NCI-H2227 treated with DMSO at 0.1 percent for 48 hours (cell line): ENCODE results near the gene MED9.

Experiments
- DNase-seq: peaks from one replicate; lab custom pipeline; 2025; lab: John Stamatoyannopoulos, UW

MED9 gene

DNA sequence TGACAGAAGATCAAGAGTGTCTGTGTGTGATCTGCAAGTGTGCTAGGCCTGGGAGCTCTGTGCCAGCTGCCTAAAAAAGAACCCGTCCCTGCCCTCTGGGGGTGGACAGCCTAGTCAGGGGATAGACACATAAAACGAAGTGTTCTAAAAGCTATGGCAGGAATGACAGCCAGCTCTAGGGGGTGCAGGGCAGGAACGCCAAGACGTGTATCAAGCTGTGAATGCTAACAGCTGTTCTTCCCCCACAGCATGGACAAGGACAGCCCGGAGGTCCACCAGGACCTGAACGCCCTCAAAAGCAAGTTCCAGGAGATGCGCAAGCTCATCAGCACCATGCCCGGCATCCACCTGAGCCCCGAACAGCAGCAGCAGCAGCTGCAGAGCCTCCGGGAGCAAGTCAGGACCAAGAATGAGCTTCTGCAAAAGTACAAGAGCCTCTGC, 14.3 kb downstream of the MED9 start:
- DNase-seq, result no peak

DNA sequence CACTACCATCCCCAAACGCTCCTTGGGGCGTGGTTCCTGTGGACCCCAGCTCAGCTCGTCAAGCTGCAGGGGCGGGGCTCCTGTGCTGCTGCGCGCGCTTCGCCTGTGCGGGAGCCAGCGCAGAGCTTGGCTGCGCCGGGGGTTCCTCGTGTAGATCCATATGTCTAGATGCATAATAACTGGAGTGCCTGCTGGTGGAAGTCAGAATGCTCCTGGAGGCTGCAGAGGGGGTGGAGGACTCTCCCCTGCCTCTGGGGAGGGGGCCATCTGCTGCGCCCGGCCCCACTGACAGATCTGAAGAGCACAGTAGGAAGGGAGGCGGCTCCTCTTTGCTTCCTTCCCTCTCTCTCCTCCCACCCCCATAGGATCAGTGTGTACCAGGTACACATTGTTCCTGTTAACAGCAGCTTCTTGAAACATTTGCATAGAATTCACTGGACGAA, 14.8 kb downstream of the MED9 start:
- no peak for DNase-seq

DNA sequence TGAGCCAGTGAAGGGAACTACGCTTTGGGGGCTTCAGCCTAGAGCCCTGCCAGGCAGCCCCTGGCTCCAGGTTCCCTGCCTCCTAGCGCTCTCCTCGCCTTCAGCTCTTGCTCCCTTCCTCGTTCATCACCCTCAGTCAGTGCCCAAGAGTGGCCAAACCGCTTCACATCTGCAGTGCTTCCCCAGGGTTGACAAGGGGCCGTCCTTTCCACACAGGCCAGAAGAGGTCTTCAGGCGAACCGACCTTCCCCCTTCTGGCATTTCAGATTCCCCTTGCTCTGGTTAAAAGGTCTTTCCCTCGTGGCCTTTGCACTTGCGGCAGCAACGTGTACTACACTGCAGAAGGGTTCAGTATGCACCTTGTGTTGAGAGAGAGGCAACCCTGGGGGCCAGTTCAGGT, 15.3 kb downstream of the MED9 start:
- DNase-seq, result no peak

DNA sequence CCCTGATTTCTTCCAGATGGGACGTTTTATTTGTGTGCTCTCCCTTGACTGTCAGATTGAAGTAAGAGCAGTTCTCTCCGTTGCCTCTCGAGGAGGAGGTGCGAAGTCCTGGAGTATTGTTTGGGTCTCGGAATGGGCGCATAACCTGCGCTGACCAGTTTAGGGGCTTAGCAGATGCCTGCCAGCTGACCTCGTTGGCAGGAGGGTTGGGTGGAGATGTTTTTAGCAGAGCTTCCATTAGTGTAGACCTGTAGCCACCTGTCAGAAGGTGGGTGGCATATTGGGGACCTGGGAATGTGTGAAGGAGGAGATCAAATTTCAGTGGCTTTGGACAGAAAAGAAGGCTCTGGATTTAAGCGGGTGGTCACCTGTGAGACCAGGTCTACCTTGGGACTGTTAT, 15.8 kb downstream of the MED9 start:
- no peak for DNase-seq

DNA sequence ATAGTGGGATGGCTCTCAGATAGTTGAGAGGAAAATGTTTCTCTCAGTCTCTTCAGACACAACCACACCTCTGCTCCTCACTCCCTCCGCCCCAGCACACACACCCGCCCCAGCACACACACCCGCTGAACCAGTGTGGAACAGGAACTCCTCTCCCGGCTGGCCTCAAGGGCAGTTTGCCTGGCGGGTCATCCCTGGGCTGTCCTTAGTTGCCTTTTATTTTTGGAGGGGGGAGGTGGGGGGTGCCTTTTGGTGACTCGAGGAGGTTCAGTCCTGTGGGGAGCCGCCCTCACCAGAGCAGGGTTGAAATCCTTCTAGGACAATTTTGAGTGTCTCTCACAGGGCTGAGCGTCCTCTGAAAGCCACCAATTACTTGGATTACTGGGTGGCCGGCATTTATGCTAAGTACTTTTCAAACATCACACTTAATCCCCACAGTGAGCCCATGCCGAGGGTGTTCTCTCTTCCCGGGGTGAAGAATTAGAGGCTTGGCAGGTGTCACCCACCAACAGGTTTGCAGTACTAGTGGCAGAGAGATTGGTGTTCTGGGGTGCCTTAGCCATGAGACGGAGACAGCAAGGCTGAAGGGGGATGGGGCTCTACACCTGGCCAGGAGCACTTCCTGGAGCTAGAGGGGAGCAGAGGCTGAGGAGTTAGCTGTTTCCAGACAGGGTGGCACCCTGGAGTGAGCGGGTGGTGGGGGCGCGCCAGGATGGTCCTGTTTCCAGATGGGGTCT, 16.6 kb downstream of the MED9 start:
- DNase-seq, result no peak

DNA sequence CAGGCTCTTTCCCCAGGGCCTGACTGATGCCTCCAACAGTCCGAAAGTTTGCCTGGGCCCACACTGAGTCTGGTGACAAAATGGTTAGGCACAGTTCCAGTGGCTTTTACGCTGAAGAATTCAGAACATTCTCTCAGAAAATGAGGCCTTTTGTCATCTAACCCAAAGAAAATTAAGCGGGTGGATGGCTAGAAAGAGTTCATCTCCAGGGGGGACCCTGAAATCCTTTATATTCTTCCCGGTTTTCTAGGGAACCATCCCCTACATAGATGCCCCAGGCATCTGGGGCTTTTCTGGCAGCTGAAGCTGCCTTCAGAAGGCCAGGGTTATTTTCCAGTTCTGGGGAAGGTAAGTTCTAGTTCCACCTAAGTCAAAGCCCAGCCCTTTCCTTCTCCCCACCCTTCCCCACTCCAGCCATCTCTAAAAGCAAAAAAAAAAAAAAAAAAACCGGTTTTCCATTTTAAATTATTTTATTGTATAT, 17.2 kb downstream of the MED9 start:
- no peak for DNase-seq

DNA sequence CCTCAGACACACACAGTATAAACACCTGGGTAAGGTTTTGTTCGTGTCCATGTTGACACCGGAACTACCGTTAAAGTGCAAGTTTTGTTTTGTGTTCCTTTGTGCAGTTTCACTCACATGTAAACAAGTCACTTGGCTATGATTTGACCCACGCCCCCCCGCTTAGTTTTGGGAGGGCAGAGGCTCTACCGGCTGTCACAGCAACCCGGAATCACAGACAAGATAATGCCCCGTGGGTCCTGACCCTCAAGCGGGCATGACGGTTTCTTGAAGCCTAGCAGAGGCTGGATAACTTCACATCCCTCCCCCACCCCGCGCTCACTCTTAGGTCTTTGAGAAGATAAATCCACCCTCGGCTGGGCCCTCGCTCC, 17.7 kb downstream of the MED9 start:
- no peak for DNase-seq

DNA sequence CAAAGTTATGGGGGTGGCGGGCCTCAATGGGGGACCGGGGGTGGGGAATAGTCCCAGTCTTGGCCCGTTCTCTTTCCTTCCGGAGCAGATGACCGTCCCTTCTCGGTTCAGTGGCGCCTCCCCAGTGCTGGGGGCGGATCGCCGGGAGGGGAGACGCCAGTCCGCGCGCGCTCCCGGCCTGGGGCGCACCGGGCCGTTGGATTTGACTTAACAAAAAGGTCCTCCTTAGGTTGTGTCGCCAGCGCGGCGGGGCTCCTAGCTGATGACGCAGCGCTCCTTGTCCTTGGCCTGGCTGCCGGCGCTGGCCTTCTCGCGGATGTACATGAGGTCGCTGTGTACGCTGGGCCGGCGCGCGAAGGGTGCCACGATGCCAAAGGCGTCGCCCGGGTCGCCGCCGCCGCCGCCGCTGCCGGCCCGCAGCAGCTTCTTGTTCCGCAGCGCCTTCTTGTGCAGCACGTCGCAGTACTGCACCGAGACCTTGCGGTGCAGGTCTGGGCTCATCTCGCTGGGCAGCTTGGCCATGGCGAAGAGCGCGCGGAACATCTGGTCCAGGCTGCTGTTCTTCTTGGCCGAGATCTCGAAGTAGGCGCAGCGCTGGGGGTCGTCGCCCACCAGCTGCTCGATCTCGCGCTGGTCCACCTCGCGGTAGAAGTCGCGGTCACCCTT, 18.2 kb downstream of the MED9 start:
- no peak for DNase-seq

DNA sequence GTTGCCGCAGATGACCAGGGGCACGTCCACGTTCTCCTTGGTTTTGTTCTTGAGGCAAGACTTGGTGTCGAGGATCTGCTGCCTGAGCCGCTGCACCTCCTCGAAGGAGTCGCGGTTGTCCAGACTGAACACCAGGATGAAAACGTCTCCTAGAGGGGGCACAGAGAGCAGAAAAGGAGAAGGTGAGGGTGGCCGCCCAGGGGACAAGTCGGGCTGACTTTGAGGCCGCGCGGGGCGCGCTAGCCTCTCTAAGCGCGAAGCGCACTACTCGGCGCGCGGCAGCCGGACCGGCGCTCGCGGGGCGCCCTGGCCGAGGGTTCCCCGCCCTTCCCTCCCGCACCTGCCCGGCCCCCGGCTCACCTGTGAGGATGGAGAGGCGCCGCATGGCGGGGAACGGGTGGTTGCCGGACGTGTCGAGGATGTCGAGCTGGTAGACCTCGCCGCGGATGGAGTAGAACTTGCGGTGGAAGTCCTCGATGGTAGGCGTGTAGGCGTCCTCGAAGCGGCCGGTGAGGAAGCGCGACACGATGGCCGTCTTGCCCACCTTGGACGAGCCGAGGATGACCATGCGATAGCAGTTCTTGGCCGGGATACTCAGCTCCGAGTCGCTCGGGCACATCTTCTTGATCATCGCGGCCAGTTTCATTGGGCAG, 18.9 kb downstream of the MED9 start:
- no peak for DNase-seq

DNA sequence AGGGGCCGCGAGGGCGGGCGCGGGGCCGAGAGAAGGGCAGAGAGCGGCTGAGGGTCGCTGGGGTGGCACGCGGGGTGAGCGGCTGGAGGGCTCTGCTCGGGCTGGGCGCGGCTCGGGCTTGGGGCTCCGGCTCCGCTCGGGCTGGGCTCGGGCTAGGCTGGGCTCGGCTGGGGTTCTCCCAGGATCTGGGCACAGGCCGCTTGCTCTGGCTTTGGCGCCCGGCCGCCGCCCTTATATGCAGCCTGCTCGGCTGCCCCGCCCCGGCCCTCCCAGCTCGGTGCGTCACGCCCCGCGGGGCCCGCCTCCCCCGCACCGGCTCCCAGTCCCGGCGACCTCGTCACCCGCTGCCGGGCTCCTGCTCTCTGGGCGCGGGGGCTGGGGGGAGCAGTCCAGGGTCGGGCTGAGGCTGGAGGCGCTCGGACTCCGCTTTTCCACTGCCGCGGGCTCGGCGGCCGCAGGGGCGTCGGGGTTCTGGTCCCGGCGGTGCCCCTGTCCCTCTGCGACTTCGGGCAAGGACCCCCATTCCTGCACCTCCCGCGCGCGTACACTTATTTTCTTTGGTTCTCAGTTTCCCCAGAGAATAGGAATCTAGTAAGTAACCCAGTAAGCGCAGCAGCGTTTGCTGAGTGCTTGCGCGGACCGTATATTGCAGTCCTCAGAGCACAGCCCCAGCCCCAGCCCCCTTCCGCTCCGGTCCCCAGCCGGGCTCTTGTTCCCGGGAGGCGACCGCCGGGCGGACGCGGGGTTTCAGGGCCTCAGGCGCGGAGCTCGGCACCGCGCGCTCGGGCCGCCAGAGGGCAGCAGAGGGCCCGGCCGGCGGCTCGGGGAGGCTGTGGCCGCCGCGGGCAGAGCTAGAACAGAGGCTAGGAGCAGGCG, 19.6 kb downstream of the MED9 start, which contains the start of gene RASD1:
RASD1 (minus strand) TSS at position 207 of the 876 bp plus-strand sequence. CDS start 214 bp downstream, outside the sequence.
- DNase-seq, result peak; percentile 21

DNA sequence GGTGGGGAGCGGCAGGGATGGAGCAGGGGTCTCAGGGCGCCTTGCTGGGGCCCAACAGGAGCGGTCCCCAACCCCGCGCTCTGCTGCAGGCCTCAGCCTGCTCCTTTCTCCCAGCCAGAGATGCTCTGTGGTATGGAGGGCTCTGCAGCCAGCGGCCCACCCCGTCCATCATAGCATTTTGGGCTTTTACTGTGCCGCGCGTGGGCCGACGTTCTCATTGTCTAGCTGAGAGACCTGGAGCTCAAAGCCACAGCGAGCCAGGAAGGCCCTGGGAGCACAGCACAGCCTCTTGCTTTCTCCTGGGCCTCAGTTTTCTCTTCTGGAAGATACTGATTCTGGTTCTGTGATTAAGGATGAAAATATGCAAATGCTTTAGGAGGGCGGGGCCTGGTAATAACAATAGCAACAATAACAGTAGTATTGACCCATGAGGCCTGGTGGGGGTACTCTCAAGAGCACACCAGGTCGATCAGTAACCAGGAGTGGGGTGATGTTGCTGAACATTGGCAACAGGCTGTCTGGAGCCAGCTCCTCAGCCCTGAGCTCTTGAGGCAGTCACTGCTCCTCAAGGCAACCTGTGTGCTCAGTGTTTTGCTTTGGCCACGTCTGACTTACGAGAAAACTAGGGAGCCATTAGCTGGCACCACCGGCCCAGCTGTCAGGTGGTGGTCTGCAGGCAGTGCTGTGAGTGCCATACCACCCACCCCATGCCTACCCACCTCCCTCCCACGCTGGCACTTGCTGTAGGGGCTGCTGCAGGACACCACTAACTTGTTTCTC, 20.5 kb downstream of the MED9 start:
- DNase-seq, result no peak

DNA sequence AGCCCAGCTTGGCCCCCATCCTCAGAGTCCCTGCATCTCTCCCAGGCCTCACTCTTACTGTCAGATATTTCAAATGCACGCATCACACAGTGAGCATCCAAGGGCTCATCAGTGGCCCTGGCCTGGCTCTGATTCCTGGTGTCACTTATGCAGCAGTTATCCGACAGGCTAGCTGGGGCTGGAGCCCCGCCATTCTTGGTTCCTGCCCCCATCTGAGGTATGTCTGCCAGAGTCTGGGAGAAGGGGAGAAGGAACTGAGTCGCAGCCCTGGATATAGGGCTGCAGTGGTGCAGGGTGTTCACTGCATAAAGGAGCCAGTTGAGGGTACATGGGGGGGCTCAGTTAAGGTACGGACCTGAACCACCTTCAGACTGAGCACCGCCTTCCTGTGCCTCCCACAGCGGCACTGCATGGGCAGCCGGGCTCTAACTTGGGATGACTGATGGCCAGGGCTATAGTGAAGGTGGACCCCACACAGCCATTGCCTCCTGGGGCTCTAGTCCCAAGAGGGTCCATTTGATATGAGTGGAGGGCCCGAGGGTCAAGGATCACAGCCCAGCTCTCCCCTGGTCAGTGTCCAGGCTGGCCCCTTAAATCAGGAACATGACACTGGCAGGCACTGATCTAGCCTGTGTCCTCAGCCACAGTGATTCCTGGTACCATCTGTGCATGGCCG, 21.2 kb downstream of the MED9 start:
- DNase-seq, result no peak

DNA sequence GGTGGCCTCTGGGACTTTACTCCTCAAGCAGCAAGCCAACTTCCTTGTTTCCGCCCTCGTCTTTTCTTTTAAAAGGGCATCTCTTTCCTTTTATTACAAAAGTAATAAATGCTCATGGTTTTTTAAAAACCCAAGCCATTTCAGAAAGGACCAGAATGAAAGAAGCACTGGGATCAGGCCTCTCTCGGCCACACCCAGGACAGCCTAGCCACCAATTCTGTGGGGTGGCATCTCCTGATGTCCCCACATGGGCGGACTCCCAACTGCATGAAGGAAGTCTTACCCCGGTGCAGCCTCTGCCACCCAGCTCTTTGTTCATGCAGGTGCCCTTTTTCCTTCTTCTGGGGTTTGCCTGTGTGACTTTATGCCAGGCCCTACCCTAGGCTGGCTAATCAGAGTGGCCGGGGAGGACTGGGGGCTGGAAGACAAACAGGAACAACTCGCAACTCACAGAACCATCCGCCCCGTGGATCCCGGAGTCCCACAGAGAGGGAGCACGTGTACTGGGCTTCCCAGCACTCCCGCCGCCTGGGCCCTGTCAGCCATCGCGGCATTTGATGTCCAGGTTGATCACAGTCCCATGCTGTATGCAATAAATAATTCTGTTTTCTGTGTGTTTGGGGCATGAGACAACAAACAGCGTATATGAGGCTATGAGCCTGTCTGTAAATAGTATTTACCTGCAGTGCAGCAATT, 22.0 kb downstream of the MED9 start:
- no peak for DNase-seq

DNA sequence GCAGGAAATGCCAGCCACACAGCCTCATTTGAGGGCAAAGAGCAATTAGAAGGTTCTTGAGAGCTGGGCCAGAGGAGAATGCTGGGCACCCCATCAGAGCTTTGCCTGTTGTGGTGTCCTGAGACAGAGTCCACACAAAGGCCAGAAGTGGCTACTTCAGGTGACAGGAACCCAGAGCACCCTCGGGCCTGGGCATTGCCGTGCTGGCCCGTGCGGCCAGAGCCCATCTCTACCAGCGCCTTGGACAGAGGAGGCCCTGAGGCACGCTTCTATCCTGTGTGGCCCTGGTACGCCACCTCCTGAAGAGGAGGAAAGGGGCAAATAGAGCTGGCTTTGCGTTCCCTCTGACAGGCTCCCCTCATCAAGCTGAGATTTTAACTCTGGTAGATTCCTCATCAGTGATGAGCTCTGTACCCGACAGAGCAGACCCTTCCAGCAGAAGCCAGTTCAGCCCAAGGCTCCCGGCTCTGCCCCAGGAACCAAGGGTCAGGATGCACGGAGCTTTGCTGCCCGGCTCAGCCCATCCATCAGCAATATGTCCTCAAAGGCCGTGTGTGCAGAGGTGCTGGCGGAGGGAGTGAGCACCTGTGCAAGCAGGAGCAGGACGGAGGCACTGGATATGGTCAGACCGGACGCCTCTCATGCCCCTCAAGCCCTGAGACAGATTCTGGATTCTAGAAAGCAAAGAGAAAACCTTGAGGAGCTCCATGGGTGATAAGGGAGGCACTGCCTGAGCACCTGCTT, 22.8 kb downstream of the MED9 start:
- DNase-seq, result no peak

DNA sequence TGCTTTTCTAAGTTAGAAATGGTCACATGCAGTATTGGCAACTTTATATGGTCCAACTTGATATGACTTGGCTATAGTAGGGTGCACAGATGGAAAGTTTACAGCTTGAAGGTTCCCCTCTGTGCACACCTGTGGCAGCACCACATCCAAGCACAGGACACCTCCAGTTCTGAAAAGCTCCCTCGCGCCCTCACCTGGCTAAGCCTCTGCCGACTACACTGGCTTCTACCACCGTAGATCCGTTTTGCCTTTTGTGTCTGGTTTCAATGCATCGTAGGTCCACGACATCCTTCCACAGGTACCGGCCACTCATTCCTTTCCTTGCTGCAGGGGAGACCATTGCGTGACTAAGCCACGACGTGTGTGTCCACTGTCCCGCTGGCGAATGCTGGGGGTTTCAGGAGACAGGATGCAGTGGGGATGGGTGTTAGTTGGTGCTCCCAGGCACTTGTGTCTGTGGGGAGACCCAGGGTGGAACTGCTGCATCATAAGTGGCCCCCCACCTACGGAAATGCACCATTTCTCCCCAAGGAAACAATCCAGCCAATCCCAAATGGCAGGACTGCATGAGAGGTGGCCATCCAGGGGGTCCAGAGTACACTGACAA, 24.3 kb downstream of the MED9 start:
- DNase-seq, result no peak

DNA sequence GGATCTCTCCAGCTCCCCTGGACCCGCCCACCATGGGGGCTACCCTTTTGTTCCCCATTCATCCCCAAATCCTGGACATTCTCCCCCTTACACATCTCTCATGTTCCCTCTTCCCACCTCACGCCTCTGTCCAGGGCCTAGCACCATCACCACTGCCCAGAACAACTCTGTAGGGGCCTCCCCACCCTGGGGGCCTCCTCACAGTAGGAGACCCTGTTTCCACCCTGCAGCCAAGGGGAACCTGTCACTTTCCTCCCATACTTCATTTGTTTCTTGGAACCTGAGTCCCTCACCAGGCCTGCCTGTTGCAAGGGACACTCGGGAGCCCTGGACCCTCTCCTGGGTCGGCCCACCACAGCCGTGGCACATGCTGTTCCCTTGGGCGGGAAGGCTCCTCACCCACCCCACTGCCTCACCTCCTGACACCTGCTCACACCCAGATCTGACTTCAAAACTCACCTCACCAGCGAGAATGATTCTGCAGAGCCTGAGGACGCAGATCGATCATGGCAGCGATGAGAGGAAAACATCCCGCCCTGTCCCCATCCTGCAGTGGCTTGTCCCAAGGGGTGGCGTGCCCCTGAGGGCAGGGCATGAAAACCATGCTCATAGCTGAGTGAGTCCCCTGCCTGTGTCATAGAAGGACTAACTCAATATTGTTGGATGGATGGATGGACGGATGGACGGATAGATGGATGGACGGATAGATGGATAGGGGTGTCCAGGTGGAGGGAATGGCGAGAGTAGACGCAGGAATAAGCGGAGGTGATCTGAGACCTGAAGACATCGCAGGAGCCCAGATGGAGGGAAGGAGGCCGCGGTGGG, 26.2 kb downstream of the MED9 start:
- DNase-seq, result no peak

DNA sequence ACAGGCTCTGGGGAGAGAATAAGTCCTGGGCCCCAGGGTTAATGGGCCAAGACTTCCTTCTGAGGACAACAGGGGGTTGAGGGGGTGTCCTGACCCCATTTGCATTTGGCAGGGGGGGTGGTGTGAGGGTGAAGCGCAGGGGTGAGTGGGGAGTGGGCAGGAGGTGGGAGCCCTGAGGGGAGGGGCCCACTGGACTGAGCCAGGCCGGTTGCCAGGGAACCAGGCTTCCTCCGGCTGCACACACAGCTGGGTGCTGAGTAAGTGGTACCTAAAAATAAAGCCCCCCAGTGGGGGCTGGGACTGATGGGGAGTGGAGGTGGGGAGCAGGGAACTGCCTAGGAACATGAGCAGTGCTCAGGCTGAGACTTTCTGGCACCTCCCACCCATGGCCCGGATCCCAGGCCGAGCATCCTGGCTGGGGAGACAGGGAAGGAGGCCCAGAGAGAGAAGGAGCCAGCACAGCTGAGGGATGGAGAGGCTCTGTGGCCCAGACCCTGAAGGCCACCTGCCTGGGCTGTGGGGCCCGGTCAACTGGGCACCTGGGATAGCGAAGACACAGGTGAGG, 26.8 kb downstream of the MED9 start:
- DNase-seq, result no peak
